IMR-90 (cell line): ENCODE data around the gene LCP1. TPM values are rescaled to one million over a fixed set of nuclear protein-coding genes. Genes with fewer than 3 reads are reported as not detected.

ENCODE experiments used
- ATAC-seq: fragments of 200-7000 bp; cut with Tn5 transposase; 2 replicates; pipeline ENCODE4 v1.9.1; 2020; ENCODE audit warnings: low read depth, mild to moderate bottlenecking, moderate library complexity
- BruUV-seq: library from RNA; stranded (reverse); fragments of 400-500 nt; replicated peaks from 2 replicates; lab custom pipeline; 2021; lab: Mats Ljungman, UMichigan
- CTCF ChIA-PET: fragments of 300-600 bp; formaldehyde crosslinking; extraction: SDS; loops from one replicate; lab custom pipeline; 2021; ENCODE audit warnings: antibody characterized with exemption; lab: Yijun Ruan, JAX
- POLR2A ChIA-PET: fragments of 300-600 bp; sonication (Branson Sonifier 250); formaldehyde crosslinking; loops from one replicate; lab custom pipeline; 2022; ENCODE audit warnings: antibody characterized with exemption; ENCODE audit not compliant: unreplicated experiment; lab: Charles Lee
- DNase-seq: peaks from one replicate; pipeline ENCODE4 v3.0.0; 2013
- H2AFZ ChIP-seq: replicated peaks from 2 replicates; pipeline ENCODE3; 2013; ENCODE audit warnings: low read length, mild to moderate bottlenecking; ENCODE audit not compliant: poor library complexity
- H2AK5ac ChIP-seq: 2 replicates; pipeline ENCODE4 v1.6.1; 2013; ENCODE audit warnings: low read depth, low read length, inconsistent platforms
- H2AK9ac ChIP-seq: replicated peaks from 2 replicates; pipeline ENCODE3; 2013; ENCODE audit warnings: mild to moderate bottlenecking, low read depth, low read length, moderate library complexity; ENCODE audit not compliant: poor library complexity
- H2BK120ac ChIP-seq: 2 replicates; pipeline ENCODE4 v1.6.1; 2013; ENCODE audit warnings: low read depth, low read length, inconsistent platforms
- H2BK15ac ChIP-seq: 3 replicates; pipeline ENCODE4 v1.6.1; 2013; ENCODE audit warnings: low read depth, low read length, inconsistent platforms
- H2BK20ac ChIP-seq: 2 replicates; pipeline ENCODE4 v1.6.1; 2013; ENCODE audit warnings: low read depth, mild to moderate bottlenecking, inconsistent platforms, low read length, moderate library complexity
- H2BK5ac ChIP-seq: 2 replicates; pipeline ENCODE4 v1.6.1; 2013; ENCODE audit warnings: mild to moderate bottlenecking, low read depth, low read length, inconsistent platforms; ENCODE audit not compliant: poor library complexity, severe bottlenecking
- H3K14ac ChIP-seq: replicated peaks from 2 replicates; pipeline ENCODE4 v1.6.1; 2013; ENCODE audit warnings: low read depth, low read length, inconsistent platforms
- H3K18ac ChIP-seq: 2 replicates; pipeline ENCODE4 v1.6.1; 2013; ENCODE audit warnings: low read depth, low read length, control low read depth
- H3K23ac ChIP-seq: 2 replicates; pipeline ENCODE4 v1.6.1; 2013; ENCODE audit warnings: low read depth, low read length, inconsistent platforms
- H3K27ac ChIP-seq: 2 replicates; pipeline ENCODE4 v1.5.1; 2013; ENCODE audit warnings: mild to moderate bottlenecking, control low read depth, low read length; ENCODE audit not compliant: insufficient read depth
- H3K27me3 ChIP-seq: 2 replicates; pipeline ENCODE4 v1.6.1; 2013; ENCODE audit warnings: low read length; ENCODE audit not compliant: control insufficient read depth, insufficient read depth
- H3K36me3 ChIP-seq: 2 replicates; pipeline ENCODE4 v1.6.1; 2013; ENCODE audit warnings: low read length, mixed read lengths; ENCODE audit not compliant: control insufficient read depth, insufficient read depth
- H3K4ac ChIP-seq: 2 replicates; pipeline ENCODE4 v1.6.1; 2013; ENCODE audit warnings: low read depth, low read length, inconsistent platforms
- H3K4me1 ChIP-seq: 2 replicates; pipeline ENCODE4 v1.6.1; 2013; ENCODE audit warnings: low read length, mixed read lengths; ENCODE audit not compliant: control insufficient read depth, insufficient read depth
- H3K4me2 ChIP-seq: 2 replicates; pipeline ENCODE4 v1.6.1; 2013; ENCODE audit warnings: low read depth, mild to moderate bottlenecking, control low read depth, low read length, moderate library complexity
- H3K4me3 ChIP-seq: 2 replicates; pipeline ENCODE4 v1.5.1; 2013; ENCODE audit warnings: low read depth, mild to moderate bottlenecking, control low read depth, low read length, moderate library complexity; ENCODE audit not compliant: insufficient read depth
- H3K56ac ChIP-seq: 2 replicates; pipeline ENCODE4 v1.6.1; 2013; ENCODE audit warnings: low read length, inconsistent platforms; ENCODE audit not compliant: insufficient read depth; ENCODE audit errors: extremely low read depth
- H3K79me1 ChIP-seq, 2 experiments: 2 replicates each; pipeline ENCODE4 v1.6.1; 2013; ENCODE audit warnings: low read length in 2 of 2, inconsistent platforms in 1 of 2, low read depth in 1 of 2
- H3K9ac ChIP-seq: 2 replicates; pipeline ENCODE4 v1.6.1; 2013; ENCODE audit warnings: low read depth, low read length, control low read depth
- H3K9me1 ChIP-seq: 2 replicates; pipeline ENCODE4 v1.6.1; 2013; ENCODE audit warnings: low read length, inconsistent platforms; ENCODE audit not compliant: insufficient read depth
- H3K9me3 ChIP-seq: 2 replicates; pipeline ENCODE4 v1.6.1; 2013; ENCODE audit warnings: low read length; ENCODE audit not compliant: control insufficient read depth, insufficient read depth
- H4K20me1 ChIP-seq: 2 replicates; pipeline ENCODE4 v1.6.1; 2013; ENCODE audit warnings: low read length, inconsistent platforms; ENCODE audit not compliant: insufficient read depth
- H4K5ac ChIP-seq: 2 replicates; pipeline ENCODE4 v1.6.1; 2013; ENCODE audit warnings: mild to moderate bottlenecking, low read depth, low read length, control low read depth
- H4K8ac ChIP-seq, 2 experiments: 2 replicates each; pipeline ENCODE4 v1.6.1; 2013; ENCODE audit warnings: low read depth in 2 of 2, low read length in 2 of 2, control low read depth in 1 of 2, inconsistent platforms in 1 of 2
- H4K91ac ChIP-seq: 2 replicates; pipeline ENCODE4 v1.6.1; 2013; ENCODE audit warnings: low read depth, low read length, inconsistent platforms; ENCODE audit not compliant: insufficient read depth
- BHLHE40 ChIP-seq: fragments of 150-350 bp; IDR thresholded peaks from 2 replicates; pipeline ENCODE4 v1.6.1; 2016; ENCODE audit warnings: mild to moderate bottlenecking, low read depth, low read length
- CEBPB ChIP-seq: IDR thresholded peaks from 2 replicates; pipeline ENCODE4 v1.6.1; 2012; ENCODE audit warnings: low read depth, low read length, improper control_type of control experiment
- ELK1 ChIP-seq: fragments of 150-350 bp; IDR thresholded peaks from 2 replicates; pipeline ENCODE4 v1.6.1; 2016; ENCODE audit warnings: low read depth, mild to moderate bottlenecking, low read length, moderate library complexity, borderline replicate concordance
- FOS ChIP-seq: fragments of 150-350 bp; IDR thresholded peaks from 2 replicates; pipeline ENCODE4 v1.6.1; 2016; ENCODE audit warnings: low read depth, low read length
- MAFK ChIP-seq: IDR thresholded peaks from 2 replicates; pipeline ENCODE4 v1.6.1; 2012; ENCODE audit warnings: low read depth, low read length, improper control_type of control experiment
- MAZ ChIP-seq: IDR thresholded peaks from 2 replicates; pipeline ENCODE4 v1.6.1; 2012; ENCODE audit warnings: low read depth, mild to moderate bottlenecking, low read length, improper control_type of control experiment, moderate library complexity, borderline replicate concordance
- MXI1 ChIP-seq: IDR thresholded peaks from 2 replicates; pipeline ENCODE4 v1.6.1; 2012; ENCODE audit warnings: low read depth, mild to moderate bottlenecking, low read length, moderate library complexity, borderline replicate concordance
- POLR2A ChIP-seq: IDR thresholded peaks from 2 replicates; pipeline ENCODE4 v1.6.1; 2012; ENCODE audit warnings: mild to moderate bottlenecking, low read depth, low read length
- RAD21 ChIP-seq: IDR thresholded peaks from 2 replicates; pipeline ENCODE4 v1.6.1; 2012; ENCODE audit warnings: low read length, improper control_type of control experiment
- RCOR1 ChIP-seq: IDR thresholded peaks from 2 replicates; pipeline ENCODE4 v1.6.1; 2012; ENCODE audit warnings: mild to moderate bottlenecking, low read length, improper control_type of control experiment; ENCODE audit not compliant: insufficient replicate concordance
- SMC3 ChIP-seq: fragments of 150-350 bp; IDR thresholded peaks from 2 replicates; pipeline ENCODE4 v1.6.1; 2016; ENCODE audit warnings: low read depth, mild to moderate bottlenecking, antibody characterized with exemption, low read length, moderate library complexity
- WGBS, 2 experiments: methylation state at CpG; one replicate each; pipeline versions ENCODE4 v1.1.5 to v1.1.7; 2013; ENCODE audit warnings: missing lambda C conversion rate in 2 of 2; ENCODE audit not compliant: insufficient read length in 1 of 2; ENCODE audit errors: extremely low coverage in 2 of 2; 5-methylcytosine and 5-hydroxymethylcytosine counted together
- dilution Hi-C: fragments of 300-500 bp; cut with HindIII; formaldehyde crosslinking; loops from one replicate; pipeline ENCODE4 v1.14.3; 2018; ENCODE audit warnings: low sequenced_read_pairs; ENCODE audit not compliant: unreplicated experiment
- in situ Hi-C: fragments of 300-500 bp; cut with MboI; formaldehyde crosslinking; loops from 3 replicates; pipeline ENCODE4 v1.14.3; 2019; ENCODE audit warnings: low sequenced_read_pairs, inconsistent platforms, mixed read lengths
- intact Hi-C: fragments of 100-400 bp; cut with micrococcal nuclease; formaldehyde crosslinking; loops from 2 replicates; pipeline ENCODE4 v1.10.0; 2022
- polyA plus RNA-seq, 3 experiments: library from polyadenylated mRNA; depleted of rRNA; stranded (reverse); fragments of >200 nt; gene quantifications; 2 replicates each; pipeline ENCODE4 v1.2.3, GENCODE V29; 2012; ENCODE audit warnings: low replicate concordance in 1 of 3
- total RNA-seq: library from RNA; depleted of rRNA; stranded (reverse); fragments of >200 nt; gene quantifications from 2 replicates; pipeline ENCODE4 v1.2.3, GENCODE V29; 2012
- TF ChIP-seq, protein P1 (sequence below): conservative IDR thresholded peaks from 2 replicates; pipeline ENCODE4 v1.5.1; 2012; ENCODE audit warnings: mild to moderate bottlenecking, low read depth, low read length, improper control_type of control experiment

Gene LCP1
- total and polyA plus RNA-seq, 2 of the 4 experiments (the other 2 are of a cell fraction), result not detected

- TF ChIP-seq, protein P1, sequence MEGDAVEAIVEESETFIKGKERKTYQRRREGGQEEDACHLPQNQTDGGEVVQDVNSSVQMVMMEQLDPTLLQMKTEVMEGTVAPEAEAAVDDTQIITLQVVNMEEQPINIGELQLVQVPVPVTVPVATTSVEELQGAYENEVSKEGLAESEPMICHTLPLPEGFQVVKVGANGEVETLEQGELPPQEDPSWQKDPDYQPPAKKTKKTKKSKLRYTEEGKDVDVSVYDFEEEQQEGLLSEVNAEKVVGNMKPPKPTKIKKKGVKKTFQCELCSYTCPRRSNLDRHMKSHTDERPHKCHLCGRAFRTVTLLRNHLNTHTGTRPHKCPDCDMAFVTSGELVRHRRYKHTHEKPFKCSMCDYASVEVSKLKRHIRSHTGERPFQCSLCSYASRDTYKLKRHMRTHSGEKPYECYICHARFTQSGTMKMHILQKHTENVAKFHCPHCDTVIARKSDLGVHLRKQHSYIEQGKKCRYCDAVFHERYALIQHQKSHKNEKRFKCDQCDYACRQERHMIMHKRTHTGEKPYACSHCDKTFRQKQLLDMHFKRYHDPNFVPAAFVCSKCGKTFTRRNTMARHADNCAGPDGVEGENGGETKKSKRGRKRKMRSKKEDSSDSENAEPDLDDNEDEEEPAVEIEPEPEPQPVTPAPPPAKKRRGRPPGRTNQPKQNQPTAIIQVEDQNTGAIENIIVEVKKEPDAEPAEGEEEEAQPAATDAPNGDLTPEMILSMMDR, result peak; percentile 93
These were observed 55.2 kb downstream of the LCP1 start (continued) for GRCh38 chr13:46126552-46127357.

DNA sequence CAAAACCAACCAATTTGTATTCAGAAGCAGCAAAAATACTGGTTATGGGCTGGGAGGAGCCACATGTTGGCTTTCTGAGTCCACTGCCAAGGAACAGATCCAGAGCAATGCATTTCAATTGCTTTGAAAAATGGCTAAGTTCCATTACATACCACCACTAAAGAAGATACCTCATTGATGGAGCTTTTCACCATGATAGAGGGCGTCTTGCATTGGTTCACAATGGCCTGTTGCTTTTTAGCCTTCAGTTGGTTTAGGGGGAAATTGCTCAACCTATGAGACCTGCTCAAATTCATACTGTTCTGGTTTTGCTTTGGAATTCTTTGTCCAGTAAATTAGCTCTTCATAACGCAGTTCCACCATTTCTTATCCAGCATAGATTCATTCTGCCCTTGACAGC is 55.9 kb downstream of the LCP1 start:
- Histone ChIP-seq H2BK20ac (no peak overlapping the region), H2BK15ac (no peak overlapping the region), H3K14ac (no peak overlapping the region), H3K4me1 (no peaks in the 10 kb centered on the region), H3K23ac (no peak overlapping the region), H3K4me3 (no peak overlapping the region), H3K18ac (no peak overlapping the region), H3K36me3 (no peaks in the 10 kb centered on the region), H3K27me3 (peaks cover 14% of the 10 kb centered on the region), H3K9me1 (no peaks in the 10 kb centered on the region), H4K20me1 (no peaks in the 10 kb centered on the region), H2AK5ac (no peak overlapping the region), H3K4ac (no peak overlapping the region), H2AFZ (no peak overlapping the region), H4K5ac (no peak overlapping the region), H3K9me3 (no peaks in the 10 kb centered on the region), H2BK5ac (no peak overlapping the region), H2AK9ac (no peak overlapping the region), H4K91ac (no peak overlapping the region), H3K56ac (no peak overlapping the region), H3K4me2 (no peak overlapping the region), H3K9ac (no peak overlapping the region), H4K8ac (no peak overlapping the region), H2BK120ac (no peak overlapping the region), H3K27ac (no peak overlapping the region), H3K79me1 (no peaks in the 10 kb centered on the region)
- WGBS, 2 experiments, result no CpG with 5 or more reads among the region's 2 CpGs
- intact Hi-C loops, result loop anchor here (1.0 to 2.0 kb wide), 4 partner anchors 201 to 615 kb away; no protein-coding TSS in a partner anchor
- DNase-seq, result no peak
- CTCF ChIA-PET, result interaction anchor here (0.6 to 1.6 kb wide), 10 partner anchors 8 to 514 kb away, joined by 3 to 9 read pairs (median 4); no protein-coding TSS in a partner anchor
- in situ Hi-C loops, result loop anchor here (10.0 kb wide), 1 partner anchor 501 kb away; no protein-coding TSS in a partner anchor
- POLR2A ChIA-PET, result no interaction called here
- dilution Hi-C loops, result no loop called here
- no TSS peak for BruUV-seq
- ATAC-seq, result no peak
- no peak for TF ChIP-seq ELK1
- no peak for TF ChIP-seq MAZ
- TF ChIP-seq MXI1, result no peak
- no peak for TF ChIP-seq POLR2A
- TF ChIP-seq CEBPB, result no peak
- no peak for TF ChIP-seq RAD21
- TF ChIP-seq RCOR1, result no peak
- no peak for TF ChIP-seq SMC3
- TF ChIP-seq BHLHE40, result no peak
- no peak for TF ChIP-seq FOS
- no peak for TF ChIP-seq MAFK
